Right cardiac atrium (tissue), 5 donors: ENCODE results near the gene TMEM163. TPM values are rescaled to one million over a fixed set of nuclear protein-coding genes. Genes with fewer than 3 reads are reported as not detected.

Experiments used
- ATAC-seq, 2 donors: fragments of 200-7000 bp; cut with Tn5 transposase; one replicate each; pipeline versions ENCODE4 v1.8.0 to v1.9.1; 2020; ENCODE audit warnings: moderate library complexity in 2 of 2, mild to moderate bottlenecking in 1 of 2
- DNase-seq, 3 donors: peaks; one replicate each; pipeline ENCODE4 v3.0.0-alpha.2; 2020
- H3K27ac ChIP-seq: one replicate; pipeline ENCODE4 v1.5.1; 2013; ENCODE audit warnings: mild to moderate bottlenecking, low read length, control low read depth, moderate library complexity
- H3K27me3 ChIP-seq: one replicate; pipeline ENCODE4 v1.6.1; 2013; ENCODE audit not compliant: control insufficient read depth, insufficient read depth
- H3K4me1 ChIP-seq: one replicate; pipeline ENCODE4 v1.6.1; 2013; ENCODE audit warnings: low read length; ENCODE audit not compliant: control insufficient read depth, insufficient read depth
- H3K4me3 ChIP-seq: one replicate; pipeline ENCODE4 v1.5.1; 2013; ENCODE audit warnings: low read length, control low read depth
- H3K9me3 ChIP-seq: one replicate; pipeline ENCODE4 v1.6.1; 2013; ENCODE audit warnings: low read length; ENCODE audit not compliant: control insufficient read depth
- WGBS: extraction: QIAGEN DNeasy Blood & Tissue Kit; methylation state at CpG from one replicate; pipeline ENCODE4 v1.1.7; 2013; 5-methylcytosine and 5-hydroxymethylcytosine counted together
- intact Hi-C, 4 donors: fragments of 100-400 bp; cut with DNase I; formaldehyde crosslinking; loops; one replicate each; pipeline versions ENCODE4 v1.11.0 to v1.14.0; 2022 to 2023
- polyA plus RNA-seq: library from polyadenylated mRNA; stranded (reverse); fragments of 200-250 nt; gene quantifications from one replicate; pipeline ENCODE4 v1.2.3, GENCODE V29; 2013
- total RNA-seq, 4 donors: library from RNA; stranded (reverse); fragmentation: NEBNext Ultra II Directional; extraction: Animal tissue kit (Norgen Biotek cat#: 25700); gene quantifications; one replicate each; pipeline ENCODE4 v1.2.1, GENCODE V29; 2021
- donor health status: healthy with polysubstance abuse.
- donor health status: DM: no; HTN: yes; CAD: no.
- donor health status: DM: no; HTN: no; CAD: no.
- donor health status: DM: no; HTN: yes; CAD: no; lungs with severe emphysema.
- donor health status: DM: yes; HTN: yes; CAD: no.

Gene TMEM163
- total and polyA plus RNA-seq, 5 donors: 3.3 to 7.1 (median 4.9) TPM

DNA sequence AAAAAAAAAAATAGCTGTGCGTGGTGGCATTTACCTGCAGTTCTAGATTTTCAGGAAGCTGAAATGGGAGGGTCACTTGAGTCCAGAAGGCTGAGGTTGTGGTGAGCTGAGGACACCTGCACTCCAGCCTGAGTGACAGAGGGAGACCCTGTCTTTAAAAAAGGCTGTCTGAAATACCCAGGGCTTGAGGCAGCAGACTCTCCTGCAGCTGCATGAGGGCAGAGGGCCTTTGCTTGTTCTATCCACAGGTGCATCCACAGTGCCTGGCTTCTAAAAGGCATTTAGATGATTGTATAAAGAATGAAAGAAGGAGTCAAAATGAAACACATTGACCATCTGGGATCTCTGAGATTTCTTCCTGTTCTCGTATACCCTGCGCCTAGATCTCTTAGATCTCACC lies 312.1 kb downstream of the TMEM163 start:
- 94% methylated on average over 3 of the region's 3 CpGs for WGBS

DNA sequence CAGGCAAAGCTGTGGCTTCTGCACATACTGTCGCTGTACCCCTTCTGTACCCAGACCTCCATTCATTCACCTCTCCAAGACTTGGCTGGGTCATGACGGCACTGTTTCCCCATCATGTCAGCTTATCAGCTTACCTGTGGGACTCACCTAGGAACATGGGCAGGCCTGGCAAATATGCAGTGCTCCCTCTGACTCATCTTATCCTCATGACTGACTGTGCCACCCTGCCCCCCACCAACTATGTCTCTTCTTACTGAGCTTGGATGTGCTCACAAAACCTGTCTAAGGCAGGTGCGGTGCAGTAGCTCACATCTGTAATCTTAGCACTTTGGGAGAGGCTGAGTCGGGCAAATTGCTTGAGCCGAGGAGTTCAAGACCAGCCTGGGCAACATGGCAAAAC lies 312.5 kb downstream of the TMEM163 start:
- no peak overlapping the region for H3K27ac ChIP-seq
- no peak overlapping the region for H3K4me3 ChIP-seq
- intact Hi-C loops: loop anchor here in 2 of 4 donors (10.0 kb wide), 2 partner anchors 152 to 162 kb away; partner anchors contain the start of gene MGAT5 (in 1 of the 2)
- no peaks in the 10 kb centered on the region for H3K27me3 ChIP-seq
- ATAC-seq: no peak
- DNase-seq: no peak
- H3K9me3 ChIP-seq: no peaks in the 10 kb centered on the region
- 96% methylated on average over 5 of the region's 5 CpGs for WGBS
- H3K4me1 ChIP-seq: peaks cover 9% of the 10 kb centered on the region

More for the DNA sequence above, 312.1 kb downstream of the TMEM163 start:
- H3K27ac ChIP-seq: no peak overlapping the region
- intact Hi-C loops: loop anchor here in 2 of 4 donors (10.0 kb wide), 2 partner anchors 152 to 162 kb away; partner anchors contain the start of gene MGAT5 (in 1 of the 2)
- H3K9me3 ChIP-seq: no peaks in the 10 kb centered on the region
- no peak overlapping the region for H3K4me3 ChIP-seq
- H3K4me1 ChIP-seq: peaks cover 11% of the 10 kb centered on the region
- ATAC-seq: no peak
- no peaks in the 10 kb centered on the region for H3K27me3 ChIP-seq
- DNase-seq: no peak

Other genes with a start within 250 kb of the TMEM163 start
- gene ACMSD, start 119.6 kb upstream of the TMEM163 start, total RNA-seq: not detected
- gene ACMSD, start 119.6 kb upstream of the TMEM163 start, polyA plus RNA-seq: not detected
- 10 to 100 TPM; 21.8 to 23.9 (median 22.6) TPM for gene CCNT2, start 199.8 kb upstream of the TMEM163 start, total RNA-seq
- gene CCNT2, start 199.8 kb upstream of the TMEM163 start, polyA plus RNA-seq: 9.0 TPM